Left lung (tissue), 10 donors: ENCODE measurements around the gene SYNDIG1. TPM values are rescaled to one million over a fixed set of nuclear protein-coding genes. Genes with fewer than 3 reads are reported as not detected.

ENCODE experiments used
- ATAC-seq: fragments of 200-7000 bp; cut with Tn5 transposase; one replicate; pipeline ENCODE4 v1.9.1; 2020; ENCODE audit warnings: moderate library complexity
- DNase-seq, 4 donors: peaks; one replicate each; pipeline ENCODE4 v3.0.0-alpha.2; 2013 to 2020
- H3K27ac ChIP-seq, 2 donors: fragments of 200-600 bp; sonication (generic) in 1 of 2; one replicate each; pipeline versions ENCODE4 v1.5.0 to v1.8.0; 2020 to 2021
- H3K27me3 ChIP-seq, 2 donors: fragments of 200-600 bp; sonication (generic) in 1 of 2; one replicate each; pipeline versions ENCODE4 v1.5.0 to v1.8.0; 2020 to 2021
- H3K36me3 ChIP-seq, 2 donors: fragments of 200-600 bp; sonication (generic) in 1 of 2; one replicate each; pipeline versions ENCODE4 v1.5.0 to v1.8.0; 2020 to 2021
- H3K4me1 ChIP-seq, 2 donors: fragments of 200-600 bp; one replicate each; pipeline ENCODE4 v1.8.0; 2021
- H3K4me3 ChIP-seq, 2 donors: fragments of 200-600 bp; sonication (generic) in 1 of 2; one replicate each; pipeline versions ENCODE4 v1.5.0 to v1.8.0; 2020 to 2021; ENCODE audit warnings: mild to moderate bottlenecking in 1 of 2
- H3K9me3 ChIP-seq, 2 donors: fragments of 200-600 bp; sonication (generic) in 1 of 2; one replicate each; pipeline versions ENCODE4 v1.5.0 to v1.8.0; 2020 to 2021
- CTCF ChIP-seq, 2 donors: fragments of 200-600 bp; sonication (generic) in 1 of 2; IDR thresholded peaks; one replicate each; pipeline versions ENCODE4 v1.5.0 to v1.8.0; 2021; ENCODE audit warnings: antibody characterized with exemption in 2 of 2
- intact Hi-C, 2 donors: fragments of 100-400 bp; cut with DNase I; formaldehyde crosslinking; loops; one replicate each; pipeline versions ENCODE4 v1.11.2 to v1.14.2; 2022
- polyA plus RNA-seq, 6 donors: library from polyadenylated mRNA; unstranded; fragments of 120-200 nt; gene quantifications; one replicate each; pipeline ENCODE4 v1.2.1, GENCODE V29; 2013; ENCODE audit not compliant: insufficient read length in 6 of 6
- total RNA-seq, 2 donors: library from RNA; stranded (reverse); fragmentation: NEBNext Ultra II Directional; extraction: Animal tissue kit (Norgen Biotek cat#: 25700); gene quantifications; one replicate each; pipeline ENCODE4 v1.2.1, GENCODE V29; 2021
- donor health status: DM: no; HTN: yes; CAD: no.
- donor health status: DM: no; HTN: no; CAD: no.

SYNDIG1 gene
- total and polyA plus RNA-seq, 8 donors, result 1.3 to 7.8 (median 5.4) TPM

- no peak for TF ChIP-seq CTCF (IDR thresholded peaks at IDR 0.05)
- DNase-seq (peak in 1 of 4 donors; percentile 40), ATAC-seq (no peak)
- intact Hi-C loops, result no loop called here
- H3K36me3 ChIP-seq, result no peaks in the 10 kb centered on the region
- peaks cover 0 to 3% of the 10 kb centered on the region in 2 donors for H3K9me3 ChIP-seq
- no peak overlapping the region for H3K27ac ChIP-seq
- H3K27me3 ChIP-seq, result peaks cover 0 to 15% of the 10 kb centered on the region in 2 donors
- H3K4me3 ChIP-seq, result no peak overlapping the region
- no peaks in the 10 kb centered on the region for H3K4me1 ChIP-seq
Measured at GRCh38 chr20:24643731-24644626, 174.6 kb downstream of the SYNDIG1 start.

- H3K9me3 ChIP-seq, result peaks cover 0 to 3% of the 10 kb centered on the region in 2 donors
- no peak overlapping the region for H3K4me3 ChIP-seq
- ATAC-seq (no peak), DNase-seq (no peak)
- no peak overlapping the region for H3K27ac ChIP-seq
- intact Hi-C loops, result no loop called here
- H3K36me3 ChIP-seq, result no peaks in the 10 kb centered on the region
- no peaks in the 10 kb centered on the region for H3K4me1 ChIP-seq
- no peak for TF ChIP-seq CTCF (IDR thresholded peaks at IDR 0.05)
- H3K27me3 ChIP-seq, result peaks cover 0 to 19% of the 10 kb centered on the region in 2 donors
Measured at GRCh38 chr20:24646321-24646720, 176.9 kb downstream of the SYNDIG1 start.

GRCh38 chr20:24647713-24648112 lies 178.3 kb downstream of the SYNDIG1 start:
- Histone ChIP-seq H3K4me1 (no peaks in the 10 kb centered on the region), H3K36me3 (no peaks in the 10 kb centered on the region), H3K9me3 (peaks cover 0 to 3% of the 10 kb centered on the region in 2 donors), H3K27ac (no peak overlapping the region), H3K4me3 (no peak overlapping the region), H3K27me3 (peaks cover 0 to 30% of the 10 kb centered on the region in 2 donors)
- intact Hi-C loops, result no loop called here
- no peak for DNase-seq
- ATAC-seq, result no peak
- TF ChIP-seq CTCF (IDR thresholded peaks at IDR 0.05), result no peak

GRCh38 chr20:24648481-24648880 lies 179.1 kb downstream of the SYNDIG1 start:
- peak in 2 of 4 donors; percentile 45 to 51 for DNase-seq
- ATAC-seq, result peak; percentile 68

More at GRCh38 chr20:24648481-24648880, 179.1 kb downstream of the SYNDIG1 start:
- H3K27me3 ChIP-seq, result peaks cover 0 to 35% of the 10 kb centered on the region in 2 donors
- TF ChIP-seq CTCF (IDR thresholded peaks at IDR 0.05), result no peak
- H3K27ac ChIP-seq, result no peak overlapping the region
- H3K9me3 ChIP-seq, result peaks cover 0 to 3% of the 10 kb centered on the region in 2 donors
- no peak overlapping the region for H3K4me3 ChIP-seq
- H3K4me1 ChIP-seq, result no peaks in the 10 kb centered on the region
- H3K36me3 ChIP-seq, result no peaks in the 10 kb centered on the region
- intact Hi-C loops, result no loop called here
